ENCODE measurements around the gene RAB5A.
"Not testable (repeated sequence)": the region's sequence is repeated elsewhere in the genome, so short reads cannot be mapped to it uniquely, and the experiment has no call there.

The RAB5A gene, protein sequence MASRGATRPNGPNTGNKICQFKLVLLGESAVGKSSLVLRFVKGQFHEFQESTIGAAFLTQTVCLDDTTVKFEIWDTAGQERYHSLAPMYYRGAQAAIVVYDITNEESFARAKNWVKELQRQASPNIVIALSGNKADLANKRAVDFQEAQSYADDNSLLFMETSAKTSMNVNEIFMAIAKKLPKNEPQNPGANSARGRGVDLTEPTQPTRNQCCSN

DNA sequence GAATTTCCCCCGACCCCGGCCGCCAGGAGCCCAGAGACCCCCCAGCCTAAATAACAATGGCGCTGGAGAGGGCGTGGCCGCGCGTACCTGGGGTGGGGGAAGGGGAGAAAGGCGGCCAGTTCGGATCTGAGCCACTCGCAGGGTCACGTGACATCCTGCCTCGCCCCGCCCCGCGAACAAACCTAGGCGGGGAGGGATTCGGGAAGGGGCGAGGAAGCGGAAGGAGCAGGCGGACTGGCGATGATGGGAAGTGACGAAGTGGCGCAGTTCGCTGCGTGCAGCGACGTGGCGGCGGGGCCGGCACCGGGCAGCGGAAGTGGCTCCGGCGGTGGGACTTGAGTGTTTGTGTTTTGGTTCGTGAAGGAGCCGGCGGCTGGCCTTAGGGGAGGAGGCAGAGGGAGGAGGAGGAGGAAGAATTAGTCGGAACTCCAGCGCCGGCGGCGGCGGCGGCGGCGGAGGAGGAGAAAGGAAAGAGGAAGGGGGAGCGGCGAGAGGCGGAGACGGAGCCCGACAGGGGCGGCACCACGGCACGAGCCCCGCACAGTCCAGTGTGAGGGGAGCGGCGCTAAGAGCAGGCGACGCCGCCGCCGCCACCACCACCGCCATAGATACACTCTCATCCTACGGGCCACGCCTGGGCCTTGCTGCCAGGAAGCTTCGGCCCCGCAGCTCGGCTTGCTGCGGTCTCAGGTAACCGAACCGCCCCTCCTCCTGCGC is at the start of gene RAB5A:
Gene RAB5A, plus strand, starts transcription at position 266 of the 717 bp plus-strand sequence. CDS start 3,802 bp downstream, outside the sequence.
- peak; percentile 95 for DNase-seq (ENCODE audit: low read depth)

DNA sequence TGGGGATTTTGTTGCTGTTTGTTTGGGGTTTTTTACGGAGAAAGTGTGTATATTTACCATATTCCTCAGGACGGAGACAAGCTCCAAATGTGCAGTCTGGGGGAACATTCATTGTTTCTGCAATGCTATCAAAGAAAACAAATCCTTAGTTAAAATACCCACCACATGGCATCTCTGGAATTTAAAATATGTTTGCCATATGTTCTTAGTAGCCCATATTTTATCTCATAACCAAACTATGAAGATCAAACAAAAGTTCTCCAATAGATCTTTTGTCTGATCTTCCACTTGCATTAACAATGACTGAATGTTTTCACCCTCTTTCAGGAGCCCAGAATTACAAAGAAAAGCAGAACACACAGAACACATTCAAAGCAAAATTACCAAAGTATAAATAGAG is 48.2 kb upstream of the RAB5A start:
- DNase-seq (ENCODE audit: low read depth): no peak

DNA sequence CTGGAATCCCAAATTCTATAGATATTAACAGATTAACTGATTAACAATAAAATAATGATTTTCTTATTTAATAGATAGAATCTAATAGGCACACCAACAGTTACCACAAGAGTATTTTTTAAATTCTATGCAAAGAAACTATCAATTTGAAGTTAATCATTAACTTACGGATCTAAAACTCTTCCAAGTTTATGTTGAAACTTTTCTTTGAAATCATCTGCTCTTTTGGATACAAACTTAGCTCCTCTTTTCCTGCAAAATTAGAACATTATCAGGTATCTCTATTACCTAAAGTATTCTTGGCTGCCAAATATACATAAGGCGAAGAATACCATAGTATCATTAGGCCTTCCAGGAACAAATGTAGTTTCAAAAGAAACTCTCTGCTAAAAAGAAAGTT is 47.6 kb upstream of the RAB5A start:
- no peak for DNase-seq (ENCODE audit: low read depth)

DNA sequence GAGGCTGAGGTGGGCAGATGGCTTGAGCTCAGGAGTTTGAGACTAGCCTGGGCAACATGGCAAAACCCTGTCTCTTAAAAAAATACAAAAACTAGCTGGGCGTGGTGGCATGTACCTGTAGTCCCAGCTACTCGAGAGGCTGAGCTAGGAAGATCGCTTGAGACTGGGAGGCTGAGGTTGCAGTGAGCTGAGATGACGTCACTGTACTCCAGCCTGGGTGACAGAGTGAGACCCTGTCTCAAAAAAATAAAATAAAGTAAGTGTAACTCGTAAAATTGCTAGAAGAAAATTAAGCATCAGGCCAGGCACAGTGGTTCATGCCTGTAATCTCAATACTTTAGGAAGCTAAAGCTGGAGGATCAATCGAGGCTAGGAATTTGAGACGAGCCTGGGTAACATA is 47.1 kb upstream of the RAB5A start:
- not testable (repeated sequence) for DNase-seq (ENCODE audit: low read depth)

DNA sequence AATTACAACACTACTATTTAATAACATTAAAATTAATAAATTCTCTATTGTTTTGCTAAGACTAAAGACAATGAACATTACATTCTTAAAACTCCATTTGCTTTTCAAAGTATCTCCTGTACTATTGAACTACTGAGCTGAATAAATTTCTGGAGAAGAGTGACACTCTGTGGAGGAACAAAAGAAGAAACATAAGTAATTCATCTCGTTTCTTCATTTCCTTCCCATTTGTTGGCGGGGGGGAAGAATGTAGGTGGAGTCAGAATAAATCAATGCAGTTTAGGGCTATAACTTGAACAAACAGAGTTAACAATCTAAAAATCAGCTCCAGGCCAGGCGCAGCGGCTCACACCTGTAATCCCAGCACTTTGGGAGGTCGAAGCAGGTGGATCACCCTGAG is 45.6 kb upstream of the RAB5A start:
- DNase-seq (ENCODE audit: low read depth): no peak

DNA sequence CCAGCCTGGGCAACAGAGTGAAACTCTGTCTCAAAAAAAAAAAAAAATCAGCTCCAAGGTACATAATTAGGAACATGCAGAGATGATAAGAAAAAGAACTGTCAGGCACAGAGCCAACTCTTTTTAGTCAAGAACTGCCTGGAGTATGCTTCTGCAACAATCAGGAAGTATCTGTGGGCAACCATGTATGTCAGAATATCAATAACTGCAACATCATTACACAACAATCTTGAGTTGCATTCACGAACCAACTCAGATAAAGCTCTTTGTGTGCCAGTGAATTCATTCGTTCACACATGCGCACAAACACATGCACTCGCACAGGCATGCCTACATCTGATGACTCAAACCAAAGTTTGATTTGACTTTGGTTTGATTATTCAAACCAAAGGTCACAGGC is 45.0 kb upstream of the RAB5A start:
- no peak for DNase-seq (ENCODE audit: low read depth)

DNA sequence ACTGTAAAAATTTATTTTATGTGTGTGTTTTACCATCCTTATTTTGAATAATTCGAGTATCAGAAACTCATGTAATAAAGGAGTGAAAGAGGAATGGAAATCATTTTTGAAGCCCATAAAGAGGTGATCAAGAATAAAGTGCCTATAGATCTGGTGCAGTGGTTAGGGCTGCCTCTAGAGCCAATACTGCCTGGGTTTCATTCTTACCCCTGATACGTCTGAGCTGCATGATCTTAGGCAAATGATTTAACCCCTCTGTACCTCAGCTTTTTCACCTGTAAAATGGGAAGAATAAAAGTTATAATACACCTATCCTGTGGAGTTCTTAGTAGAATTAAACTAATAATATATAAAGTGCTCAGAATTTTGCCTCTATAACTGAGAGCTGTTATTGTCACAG is 43.2 kb upstream of the RAB5A start:
- DNase-seq (ENCODE audit: low read depth): no peak

DNA sequence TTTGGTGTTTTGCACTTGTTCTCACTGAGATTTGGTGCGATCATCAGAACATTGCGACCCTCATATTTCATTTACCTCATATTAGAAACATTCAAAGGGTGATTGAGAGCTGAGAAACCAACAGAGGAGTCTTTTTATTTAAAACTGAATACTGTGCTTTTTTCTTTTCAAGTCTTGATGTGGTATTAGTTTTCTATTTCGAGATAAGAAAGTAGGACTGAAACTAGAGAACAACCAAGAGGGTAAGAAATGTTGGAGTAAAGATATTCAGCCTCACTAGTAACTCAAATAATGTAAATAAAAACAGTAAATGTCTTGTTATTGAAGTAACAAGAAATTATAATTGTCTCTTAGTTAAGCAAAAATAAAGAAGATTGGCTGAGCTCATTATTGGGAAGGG is 39.4 kb upstream of the RAB5A start:
- no peak for DNase-seq (ENCODE audit: low read depth)

DNA sequence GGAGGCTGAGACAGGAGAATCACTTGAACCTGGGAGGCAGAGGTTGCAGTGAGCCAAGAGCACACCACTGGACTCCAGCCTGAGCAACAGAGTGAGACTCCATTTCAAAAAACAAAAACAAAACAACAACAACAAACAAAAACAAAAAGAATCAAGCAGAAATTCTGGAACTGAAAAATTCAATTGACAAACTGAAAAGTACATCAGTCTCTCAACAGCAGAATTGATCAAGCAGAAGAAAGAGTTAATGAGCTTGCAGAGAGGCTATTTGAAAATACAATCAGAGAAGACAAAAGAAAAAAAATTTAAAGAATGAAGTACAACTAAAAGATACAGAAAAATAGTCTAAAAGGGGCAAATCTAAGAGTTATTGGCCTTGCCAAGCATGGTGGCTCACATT is 35.4 kb upstream of the RAB5A start:
- no peak for DNase-seq (ENCODE audit: low read depth)

DNA sequence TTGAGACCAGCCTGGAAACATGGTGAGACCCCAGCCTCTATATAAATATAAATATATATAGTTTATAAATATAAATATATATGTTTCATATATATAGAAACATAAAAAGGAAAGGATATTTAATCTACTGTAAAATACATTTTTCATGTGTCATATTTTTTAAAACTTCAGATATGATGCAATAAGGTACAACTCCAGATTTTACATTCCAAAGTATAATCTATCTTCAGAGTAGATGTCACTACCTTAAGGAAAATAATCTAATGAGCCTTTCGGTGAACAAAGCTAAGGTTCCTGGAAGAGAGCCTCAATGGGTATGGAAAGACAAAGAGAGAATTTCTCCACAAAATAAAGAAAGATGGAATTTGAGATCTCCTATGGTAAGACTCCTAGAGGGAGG is 29.7 kb upstream of the RAB5A start:
- DNase-seq (ENCODE audit: low read depth): no peak

DNA sequence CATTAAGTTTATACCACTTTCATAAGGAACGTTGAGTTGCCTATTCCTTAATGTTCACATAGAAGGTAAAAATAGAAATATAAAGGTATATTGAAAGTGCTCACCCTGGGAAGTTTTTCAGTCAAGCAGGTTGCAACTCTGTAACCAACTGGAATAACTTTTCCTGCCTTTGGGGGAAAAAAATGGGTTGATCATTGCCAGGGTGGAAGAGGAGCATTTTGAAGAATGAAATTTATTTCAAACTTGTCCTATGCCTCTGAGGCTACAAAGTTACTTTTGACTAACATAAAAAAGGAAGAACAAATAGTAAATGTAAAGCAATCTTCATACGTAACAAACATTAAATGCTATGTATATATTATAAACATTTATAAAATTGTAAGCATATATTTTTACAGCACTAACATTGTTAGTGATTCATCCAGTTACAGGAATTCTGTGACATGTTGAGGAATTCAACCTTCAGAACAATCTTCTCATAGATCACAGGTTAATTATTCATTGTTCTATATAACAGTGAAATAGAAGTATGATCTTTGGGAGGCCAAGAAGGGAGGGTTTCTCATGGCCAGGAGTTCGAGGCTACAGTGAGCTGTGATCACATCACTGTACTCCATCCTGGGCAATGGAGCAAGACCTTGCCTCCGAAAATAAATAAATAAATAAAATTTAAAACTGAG is 26.4 kb upstream of the RAB5A start:
- no peak for DNase-seq (ENCODE audit: low read depth)

DNA sequence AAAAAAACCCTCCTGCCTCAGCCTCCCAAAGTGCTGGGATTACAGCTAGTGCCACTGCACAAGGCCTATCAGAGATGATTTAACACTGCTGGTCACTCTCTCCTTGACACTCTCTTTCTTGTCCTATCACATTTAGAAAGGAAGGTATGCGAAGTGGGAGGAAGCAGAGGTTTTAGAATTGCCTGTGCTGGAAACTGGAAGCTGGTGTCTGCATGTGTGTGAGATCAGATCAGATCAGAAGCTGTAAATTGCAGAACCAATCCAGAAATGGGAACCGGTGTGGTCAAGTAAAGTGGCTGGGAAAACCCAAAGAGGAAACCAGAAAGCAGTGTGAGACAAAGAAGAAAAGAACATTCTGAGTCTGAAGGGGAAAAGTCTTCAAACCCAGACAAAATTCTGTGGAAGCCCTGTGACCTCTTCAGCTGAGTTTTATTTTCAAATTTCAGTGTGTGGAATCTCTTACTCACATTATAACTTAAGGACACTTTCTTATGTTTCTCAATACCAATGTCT is 15.7 kb upstream of the RAB5A start:
- DNase-seq (ENCODE audit: low read depth): no peak

DNA sequence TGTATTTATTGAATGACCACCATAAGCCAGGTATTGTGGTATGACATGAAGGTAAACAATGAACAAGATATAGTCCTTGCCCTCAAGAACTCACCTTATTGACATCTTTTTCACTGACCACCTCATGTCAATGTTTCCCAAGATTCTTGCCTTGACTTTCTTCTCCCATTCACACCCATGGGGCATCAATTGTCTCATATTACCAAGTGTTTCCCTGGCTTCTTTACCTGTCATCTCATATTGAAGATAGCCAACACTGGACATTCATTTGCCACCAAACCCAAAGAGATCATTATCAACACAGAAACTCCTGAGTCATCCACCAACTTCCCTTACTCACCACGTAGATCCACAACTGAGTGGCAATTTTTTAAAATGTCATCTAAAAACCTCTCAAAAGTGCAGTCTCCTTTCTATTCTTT is 15.1 kb upstream of the RAB5A start:
- no peak for DNase-seq (ENCODE audit: low read depth)

DNA sequence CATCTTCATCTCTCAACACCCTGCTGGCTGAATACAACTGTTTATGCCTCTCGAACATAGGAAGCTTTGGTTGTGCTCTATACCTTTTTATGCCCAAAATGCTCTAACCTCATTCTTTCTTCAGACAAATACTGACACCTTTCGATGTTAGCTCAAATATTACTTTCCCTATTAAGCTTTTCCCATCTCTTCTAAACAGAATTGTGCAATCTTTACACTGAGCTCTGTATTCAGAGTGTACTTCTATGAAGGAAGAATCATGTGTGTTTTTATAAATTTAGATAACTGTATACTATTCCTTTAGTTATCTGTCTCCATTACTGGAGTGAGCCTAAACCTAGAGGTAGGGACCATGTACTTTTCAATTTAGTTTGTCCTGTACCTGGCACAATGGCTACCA is 14.5 kb upstream of the RAB5A start:
- DNase-seq (ENCODE audit: low read depth): no peak

DNA sequence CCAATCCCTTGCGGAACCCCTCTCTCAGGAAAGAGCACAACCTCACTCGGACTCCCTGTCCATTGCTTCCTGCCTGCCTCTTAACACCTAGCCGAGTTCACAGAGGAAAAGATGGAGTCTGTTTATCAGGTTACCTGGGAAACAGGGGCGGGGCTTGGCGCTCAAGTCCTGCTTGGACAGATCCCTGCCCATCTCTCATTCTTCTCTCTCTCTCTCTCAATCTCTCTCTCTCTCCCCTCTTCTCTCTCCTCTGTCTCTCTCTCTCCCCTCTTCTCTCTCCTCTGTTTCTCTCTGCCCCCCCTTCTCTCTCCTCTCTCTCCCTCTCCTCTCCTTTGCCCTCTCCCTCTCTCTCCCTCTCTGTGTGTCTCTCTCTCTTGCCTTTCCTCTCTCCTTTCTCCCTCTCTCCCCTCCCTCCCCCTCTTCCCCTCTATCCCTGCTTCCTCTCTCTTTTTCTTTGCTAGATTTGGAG is 12.8 kb upstream of the RAB5A start, which contains the start of gene EFHB:
Gene EFHB, minus strand, starts transcription at position 120 of the 469 bp plus-strand sequence. CDS start 199 bp downstream, outside the sequence.
- DNase-seq (ENCODE audit: low read depth): no peak

DNA sequence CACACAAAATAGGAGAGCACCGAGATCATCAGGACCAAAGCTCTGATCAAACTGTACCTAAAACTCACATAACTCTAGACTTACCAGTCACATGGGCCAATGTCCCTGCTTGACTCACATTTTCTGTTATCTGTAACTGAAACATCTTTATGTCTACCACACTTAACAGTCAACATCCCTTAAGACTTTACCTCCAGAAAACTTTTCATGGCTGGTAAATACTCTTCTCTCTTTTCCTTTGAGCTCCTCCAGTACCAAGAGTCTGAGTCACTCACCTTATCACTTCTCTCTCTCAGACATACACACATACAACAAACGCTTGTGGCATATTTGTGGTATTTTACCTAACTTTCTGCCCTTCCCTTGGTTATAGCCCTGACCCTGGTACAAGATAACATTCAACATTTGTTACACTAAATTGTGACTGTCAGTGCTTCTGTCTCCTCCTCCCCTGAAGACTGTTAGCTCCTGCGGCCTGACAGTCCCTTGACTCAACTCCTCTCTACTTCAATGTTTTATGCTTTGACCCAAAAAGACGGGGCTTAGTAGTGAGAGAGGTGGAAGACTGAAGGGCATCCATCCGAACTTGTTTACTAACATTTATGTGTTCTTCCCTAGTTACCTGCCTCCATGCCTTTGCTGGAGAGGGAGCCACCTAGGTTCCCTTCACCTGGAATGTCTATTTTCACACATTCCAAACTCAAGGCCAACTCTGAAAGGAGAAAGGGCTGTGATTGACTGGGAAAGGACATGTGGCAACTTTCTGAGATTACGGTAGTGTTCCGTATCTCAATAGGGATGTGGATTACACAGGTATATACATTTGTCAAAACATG is 9.2 kb upstream of the RAB5A start:
- no peak for DNase-seq (ENCODE audit: low read depth)

DNA sequence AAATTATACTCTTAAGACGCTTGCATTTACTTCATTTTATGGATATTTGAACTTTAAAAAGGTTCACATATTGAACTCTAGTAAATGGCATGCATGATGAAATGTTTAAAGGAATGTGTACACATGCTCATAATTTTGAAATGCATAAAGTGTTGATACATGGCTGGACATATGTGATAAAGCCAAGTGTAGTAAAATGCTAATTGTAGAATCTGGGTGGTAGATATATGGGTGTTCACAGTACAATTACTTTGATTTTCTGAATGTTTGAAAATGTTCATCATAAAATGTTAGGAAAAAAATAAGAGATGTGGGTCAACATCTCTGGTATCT is 8.6 kb upstream of the RAB5A start:
- DNase-seq (ENCODE audit: low read depth): no peak

DNA sequence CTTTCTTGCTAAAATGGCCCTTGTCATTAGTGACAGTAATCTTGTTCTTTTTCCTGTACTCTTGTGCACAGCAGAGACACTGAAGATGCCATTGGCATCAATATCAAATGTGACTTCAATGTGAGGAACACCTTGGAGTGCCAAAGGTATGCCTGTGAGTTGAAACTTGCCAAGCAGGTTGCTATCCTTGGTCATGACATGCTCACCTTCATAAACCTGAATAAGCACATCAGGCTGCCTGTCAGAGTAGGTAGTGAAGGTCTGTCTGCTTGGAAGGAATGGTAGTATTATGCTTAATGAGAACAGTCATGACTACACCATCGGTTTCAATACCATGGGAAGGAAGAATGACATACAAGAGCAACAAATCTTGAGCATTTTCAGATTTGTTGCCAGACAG is 6.3 kb upstream of the RAB5A start:
- no peak for DNase-seq (ENCODE audit: low read depth)

DNA sequence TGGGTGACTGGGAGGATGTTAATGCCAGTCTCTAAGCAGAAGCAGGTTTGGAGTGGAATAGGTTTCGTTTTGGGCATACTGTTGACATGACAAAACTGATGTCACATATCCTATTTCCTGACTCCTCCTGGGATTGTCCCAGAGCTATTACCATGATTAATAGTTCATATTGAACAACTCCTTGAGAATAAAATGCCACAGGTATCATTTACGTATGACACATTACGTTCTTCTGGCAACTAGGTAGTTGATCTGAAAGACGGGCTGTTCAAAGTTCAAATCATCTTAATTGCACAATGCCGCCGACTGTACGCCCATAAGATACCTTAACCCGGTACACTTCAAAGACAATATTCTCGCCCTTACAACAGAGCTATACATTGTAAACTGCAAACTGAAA is 1.4 kb upstream of the RAB5A start:
- no peak for DNase-seq (ENCODE audit: low read depth)

DNA sequence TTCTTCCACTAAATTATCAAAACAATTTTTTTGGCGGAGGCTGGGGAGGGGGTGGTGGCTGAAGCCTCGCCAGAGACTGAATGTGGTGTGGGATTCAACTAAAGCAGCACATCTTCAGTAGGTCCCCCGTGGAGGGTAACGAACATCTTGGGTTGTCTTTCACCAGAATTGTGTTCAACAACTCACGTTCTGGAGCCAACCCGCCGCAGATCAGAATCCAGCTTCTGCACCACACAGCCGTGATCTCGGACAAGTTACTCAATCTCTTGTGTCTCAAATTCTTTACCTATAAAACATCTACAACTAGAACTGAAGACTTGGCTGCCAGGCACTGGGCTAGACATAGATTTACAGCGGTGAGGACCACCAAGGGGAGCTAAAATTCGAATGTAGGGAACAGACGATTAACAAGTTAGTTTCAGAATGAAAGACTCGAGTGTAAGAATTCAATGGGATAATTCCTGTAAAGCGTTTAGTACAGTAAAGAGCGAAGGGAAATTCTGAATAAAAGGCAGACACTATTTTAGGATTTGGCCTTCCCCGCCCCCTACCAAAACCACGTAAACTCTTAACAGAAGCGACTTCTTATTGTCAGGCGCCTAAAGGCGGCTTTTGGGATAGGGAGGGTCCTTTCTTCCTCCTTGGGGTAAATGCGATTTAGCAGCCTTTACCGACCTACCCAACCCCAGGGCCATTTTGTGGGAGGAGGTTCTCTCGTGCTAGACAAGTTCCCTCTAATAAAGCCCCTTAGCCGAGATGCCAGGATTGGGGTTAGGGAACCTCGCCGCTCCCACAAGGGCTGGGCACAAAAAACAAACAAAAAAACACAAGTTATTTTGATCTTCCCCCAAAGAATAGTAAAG is 697 bp upstream of the RAB5A start:
- no peak for DNase-seq (ENCODE audit: low read depth)

DNA sequence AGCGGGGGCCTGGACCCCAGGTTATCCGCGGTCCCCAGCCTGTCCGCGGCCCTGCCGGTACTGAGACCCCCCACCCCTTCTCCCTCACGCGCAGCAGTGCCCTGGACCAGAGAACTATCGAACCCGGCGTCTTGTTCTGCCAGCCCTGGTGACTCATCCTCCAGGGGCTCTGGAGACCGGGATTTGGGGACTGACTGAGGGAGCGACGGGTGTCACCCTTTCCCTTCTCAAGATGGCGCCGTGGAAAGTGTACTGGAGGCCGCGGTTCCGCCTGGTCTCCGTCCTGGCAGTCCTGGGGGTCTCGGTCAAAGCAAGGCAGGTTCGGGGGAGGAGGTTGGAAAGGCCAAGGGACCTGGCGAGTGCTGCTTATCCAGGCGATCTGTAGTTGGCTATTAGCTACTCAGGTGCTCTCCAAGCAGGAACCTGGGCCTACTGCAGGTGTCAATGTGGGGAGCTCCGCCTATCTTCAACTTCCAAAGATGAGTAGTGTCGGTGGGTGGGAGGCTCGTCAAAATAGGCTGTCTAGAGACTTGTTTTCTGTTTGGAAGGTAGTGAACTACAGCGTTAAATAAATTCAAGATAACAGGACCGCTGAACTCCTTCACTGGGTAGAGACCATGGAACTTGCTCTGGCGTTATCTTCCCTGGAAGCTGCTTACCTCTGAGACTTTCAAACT is 790 bp downstream of the RAB5A start:
- no peak for DNase-seq (ENCODE audit: low read depth)
